DMS79 treated with DMSO at 0.1 percent for 48 hours (cell line): ENCODE data around the gene WLS.
"Not testable (repeated sequence)": the region's sequence is repeated elsewhere in the genome, so short reads cannot be mapped to it uniquely, and the experiment has no call there.

Source experiments
- DNase-seq: peaks from one replicate; lab custom pipeline; 2025; lab: John Stamatoyannopoulos, UW

The WLS gene

DNA sequence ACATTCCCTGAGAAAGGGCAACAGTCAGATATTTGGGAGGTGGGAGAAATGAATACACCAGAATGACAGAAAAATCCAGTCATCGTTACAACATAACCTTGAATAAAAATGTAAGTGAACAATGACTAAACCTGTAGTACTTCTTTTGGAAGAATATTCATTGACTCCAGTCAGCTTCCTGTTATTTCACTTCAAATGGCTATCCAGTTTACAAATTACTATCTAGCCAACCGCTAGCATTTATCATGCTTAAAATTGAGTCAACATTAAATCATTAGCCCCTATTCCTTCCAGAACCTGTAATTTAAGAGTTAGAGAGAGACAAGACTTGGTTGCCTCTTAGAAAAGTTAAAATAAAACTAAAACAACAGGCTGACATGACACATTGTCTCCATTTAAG is 33.6 kb downstream of the WLS start:
- no peak for DNase-seq

DNA sequence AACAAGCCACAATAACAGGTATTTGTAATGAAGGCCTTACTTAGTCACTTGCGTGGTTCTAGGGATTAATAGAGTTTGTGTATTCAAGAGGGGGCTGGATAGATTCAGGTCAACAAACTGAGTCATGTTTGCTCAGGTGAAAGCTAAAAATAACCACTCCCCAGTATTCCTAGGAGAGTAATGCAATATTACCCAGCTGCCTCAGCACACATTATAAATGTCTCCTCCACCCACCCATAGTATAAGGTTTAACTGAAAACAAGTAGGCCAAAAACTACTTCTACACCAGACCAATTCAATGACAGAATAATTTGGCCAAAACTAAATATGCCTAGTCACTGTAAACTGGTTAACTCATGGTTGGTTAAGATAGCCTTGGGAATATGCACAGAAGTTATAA is 34.4 kb downstream of the WLS start:
- no peak for DNase-seq

DNA sequence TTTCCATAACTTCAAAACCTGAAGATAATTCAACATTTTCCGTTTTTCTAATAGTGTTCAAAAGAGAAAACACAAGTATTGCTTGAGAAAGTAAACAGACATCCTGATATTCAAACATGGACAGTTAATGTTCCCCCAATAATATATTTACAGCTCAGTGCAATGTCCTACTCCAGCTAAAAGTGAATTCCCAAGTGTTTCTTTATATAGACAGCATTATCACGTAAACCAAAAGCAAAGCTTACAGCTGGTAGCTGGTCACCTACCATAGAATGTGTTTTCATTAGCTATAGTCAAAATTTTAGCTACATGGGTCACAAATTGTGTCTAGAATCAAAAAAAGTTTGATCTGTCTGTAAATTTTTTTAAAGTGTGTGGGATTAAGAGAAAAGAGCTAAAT is 34.9 kb downstream of the WLS start:
- no peak for DNase-seq

DNA sequence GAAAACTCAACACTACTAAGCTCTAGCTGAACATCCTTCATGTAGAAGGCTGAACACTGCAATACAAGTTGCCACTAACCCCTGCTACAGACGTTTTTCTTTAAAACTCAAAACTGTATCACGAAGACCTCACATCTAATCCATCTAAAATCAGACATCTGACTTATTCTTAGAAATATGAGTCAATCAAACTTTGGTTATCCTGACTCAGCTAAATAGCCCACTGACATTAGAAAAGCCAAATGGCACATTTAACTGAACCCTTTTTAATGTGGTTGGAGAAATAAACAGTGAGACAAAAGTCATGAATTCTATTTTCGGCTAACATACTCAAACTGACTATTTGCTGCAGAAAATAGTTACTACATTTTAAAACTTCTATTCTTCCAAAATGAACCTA is 35.6 kb downstream of the WLS start:
- no peak for DNase-seq

DNA sequence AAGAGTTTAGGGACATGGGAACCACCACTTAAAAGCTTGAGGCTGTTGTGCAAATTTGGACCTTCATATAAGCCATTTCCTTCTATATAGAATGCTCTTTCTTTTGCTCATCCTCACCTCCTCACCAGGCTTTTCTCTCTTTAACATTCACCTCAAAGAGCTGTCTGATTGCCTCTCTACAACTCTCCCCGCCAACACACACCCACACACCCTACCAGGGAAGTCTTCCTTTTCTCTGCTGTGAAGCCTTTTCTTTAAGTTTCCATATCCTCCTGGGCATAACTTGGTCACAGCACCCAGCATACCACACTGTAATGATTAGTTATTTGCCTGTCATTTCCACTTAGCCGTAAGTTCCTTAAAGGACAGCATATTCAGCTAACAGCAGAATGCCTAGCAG is 40.6 kb downstream of the WLS start:
- no peak for DNase-seq

DNA sequence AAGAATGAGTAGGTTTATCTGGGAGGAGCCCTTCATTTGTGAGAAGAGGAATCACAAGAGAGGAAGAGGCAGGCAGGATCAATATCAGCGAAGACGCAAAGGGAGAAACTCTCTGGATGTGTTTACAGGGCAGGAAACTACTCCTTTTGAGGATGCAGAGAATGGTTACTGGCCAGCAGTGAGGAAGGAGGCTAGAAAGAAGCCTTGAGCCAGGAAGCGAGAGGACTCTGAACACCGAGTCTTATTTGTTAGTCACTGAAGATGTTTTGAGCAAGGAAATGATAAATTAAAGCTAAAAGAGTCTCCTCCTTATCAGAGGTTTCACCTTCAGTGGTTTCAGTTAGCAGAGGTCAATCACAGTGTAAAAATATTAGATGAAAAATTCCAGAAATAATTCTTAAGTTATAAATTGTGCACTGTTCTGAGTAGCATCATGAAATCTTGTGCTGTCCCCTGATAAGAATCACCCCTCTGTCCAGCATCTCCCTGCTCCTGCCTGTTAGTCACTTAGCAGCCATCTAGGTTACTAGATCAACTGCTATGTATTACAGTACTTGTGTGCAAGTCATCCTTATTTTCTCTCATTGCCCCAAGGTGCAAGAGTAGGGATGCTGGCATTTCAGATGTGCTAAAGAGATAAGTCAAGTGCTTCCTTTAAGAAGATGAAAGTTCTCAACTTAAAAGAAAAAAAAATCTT is 43.5 kb downstream of the WLS start:
- DNase-seq, result no peak

DNA sequence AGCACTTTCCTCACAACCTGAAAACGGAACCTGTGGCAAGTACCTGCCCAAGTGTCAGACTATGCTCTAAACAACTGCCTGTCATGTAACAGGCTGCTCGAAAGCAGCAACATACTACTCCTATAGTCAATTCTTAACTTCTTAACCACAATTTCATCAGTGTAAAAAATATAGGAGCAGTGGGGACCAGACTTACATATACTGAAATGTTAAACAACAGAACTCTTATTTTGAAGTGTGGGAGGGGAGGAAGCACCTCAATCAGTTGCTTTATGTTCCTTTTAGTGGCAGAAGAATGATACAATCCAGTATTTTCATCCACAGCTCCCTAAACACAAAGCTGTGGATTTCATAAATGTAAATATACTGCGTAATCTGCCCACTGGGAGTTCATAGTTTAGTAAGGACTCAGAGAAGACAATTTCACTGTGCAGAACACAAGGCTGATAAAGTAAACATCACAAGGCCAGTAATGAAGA is 44.2 kb downstream of the WLS start:
- DNase-seq, result no peak

DNA sequence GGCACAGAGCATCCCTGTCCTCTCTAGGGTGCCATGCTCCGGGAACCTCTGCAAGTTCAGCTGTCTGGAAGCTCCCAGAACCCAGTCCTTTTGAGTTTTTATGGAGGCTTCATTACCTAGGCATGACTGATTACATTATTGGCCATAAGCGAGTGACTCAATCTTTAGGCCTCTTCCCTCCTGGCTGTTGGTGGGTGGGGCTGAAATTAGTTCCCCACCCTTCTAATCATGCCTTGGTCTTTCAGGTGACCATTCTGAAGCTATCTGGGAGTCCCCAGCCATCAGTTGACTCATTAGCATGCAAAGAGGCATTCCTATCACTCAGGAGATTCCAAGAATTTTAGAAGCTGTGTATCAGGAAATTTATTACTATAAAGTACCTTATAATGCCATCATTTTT is 46.6 kb downstream of the WLS start:
- DNase-seq, result no peak

DNA sequence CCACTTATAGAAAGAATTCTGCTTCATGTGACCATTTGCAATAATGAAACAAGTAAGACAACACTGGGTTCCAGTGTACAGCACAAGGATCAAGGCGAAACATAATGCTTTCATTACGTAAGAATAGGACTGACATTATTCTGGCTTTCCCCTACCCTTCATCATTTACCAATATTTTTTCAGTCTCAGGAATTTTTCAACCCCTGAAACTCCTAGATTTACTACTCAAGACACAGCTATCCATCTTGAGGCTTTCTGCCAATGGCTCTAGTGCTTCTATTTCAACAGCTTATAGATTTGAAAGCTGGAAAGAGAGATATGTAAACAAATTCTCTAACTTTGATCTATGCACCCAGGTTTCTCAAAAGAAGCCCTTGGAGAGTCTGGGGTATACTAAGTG is 48.4 kb downstream of the WLS start:
- DNase-seq, result no peak

DNA sequence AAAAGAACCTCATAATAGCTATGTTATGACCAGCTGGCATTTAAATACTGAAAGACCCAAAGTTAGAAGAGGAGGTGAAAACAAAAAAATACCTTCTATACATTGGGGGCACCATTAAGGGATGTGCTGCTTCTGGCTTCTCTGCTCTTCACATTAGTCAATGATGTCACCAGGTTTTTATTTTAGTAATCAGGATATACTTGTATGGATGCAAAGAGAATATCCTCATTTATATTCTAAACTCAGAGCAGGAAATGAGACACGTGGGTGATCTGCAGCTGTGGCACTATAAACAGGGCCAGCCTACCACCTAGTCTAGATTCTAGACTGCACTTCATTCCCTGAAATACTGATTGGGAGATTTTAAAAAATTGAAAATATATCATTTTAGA is 51.2 kb downstream of the WLS start:
- no peak for DNase-seq

DNA sequence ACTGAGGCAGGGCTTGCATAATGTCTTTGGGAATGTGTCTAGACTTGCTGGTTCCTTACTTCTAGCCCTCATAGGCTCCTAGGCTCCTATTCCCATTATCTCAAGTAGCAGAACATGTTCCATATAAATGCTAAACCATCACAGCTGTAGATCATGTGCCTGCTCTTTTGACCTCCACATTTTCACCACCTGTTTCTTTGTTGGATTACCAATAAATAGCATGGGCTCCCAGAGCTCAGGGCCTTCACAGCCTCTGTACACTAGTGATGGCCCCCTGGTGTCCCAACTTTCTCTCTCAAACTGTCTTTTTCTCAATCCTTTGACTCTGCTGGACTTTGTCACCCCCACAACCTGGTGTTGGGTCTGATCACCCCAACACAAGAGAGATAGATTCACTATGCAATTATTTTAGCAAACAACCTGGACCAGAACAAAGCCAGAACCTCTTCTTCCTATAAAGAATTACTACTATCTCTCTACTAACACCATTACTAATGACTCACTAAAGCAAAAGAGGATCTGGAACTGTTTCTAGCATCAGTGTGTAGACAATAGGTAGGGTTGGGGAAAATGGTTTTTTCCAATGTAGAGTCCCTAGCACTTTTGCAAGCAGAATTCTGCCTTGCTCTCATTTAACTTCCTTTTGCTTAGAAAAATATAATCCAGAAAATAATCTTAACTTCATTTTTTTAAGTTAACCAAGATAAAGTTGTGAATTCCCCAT is 51.7 kb downstream of the WLS start:
- DNase-seq, result no peak

DNA sequence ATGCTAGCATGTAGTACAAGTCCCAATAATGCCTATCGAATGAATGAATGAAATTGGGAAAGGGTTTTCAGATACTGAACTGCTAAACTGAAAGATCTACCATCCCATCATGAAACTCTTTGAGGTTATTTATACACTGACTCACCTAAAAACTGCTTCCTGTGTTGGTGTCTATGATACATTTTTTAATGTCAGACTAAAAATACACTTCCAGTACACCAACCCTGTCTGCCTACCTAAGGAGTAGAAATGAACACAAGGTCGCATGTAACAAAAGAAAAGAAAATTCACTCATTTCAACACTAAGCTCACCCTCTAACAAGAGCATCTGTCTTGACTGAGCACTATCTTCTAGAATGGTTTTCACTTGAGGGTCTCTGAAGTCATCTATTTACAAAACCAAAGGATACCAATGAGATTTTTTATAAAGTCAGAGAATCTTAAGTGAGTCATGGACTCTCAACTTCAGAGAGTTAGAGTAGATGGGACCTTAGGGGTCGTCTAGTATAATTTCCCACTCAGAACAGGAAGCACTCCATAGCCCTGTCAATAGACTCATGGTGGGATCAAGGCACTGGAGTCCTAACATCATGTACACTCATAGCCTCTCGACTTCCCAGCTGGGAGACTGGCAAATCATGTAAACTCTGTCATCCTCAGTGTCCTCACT is 53.4 kb downstream of the WLS start:
- no peak for DNase-seq

DNA sequence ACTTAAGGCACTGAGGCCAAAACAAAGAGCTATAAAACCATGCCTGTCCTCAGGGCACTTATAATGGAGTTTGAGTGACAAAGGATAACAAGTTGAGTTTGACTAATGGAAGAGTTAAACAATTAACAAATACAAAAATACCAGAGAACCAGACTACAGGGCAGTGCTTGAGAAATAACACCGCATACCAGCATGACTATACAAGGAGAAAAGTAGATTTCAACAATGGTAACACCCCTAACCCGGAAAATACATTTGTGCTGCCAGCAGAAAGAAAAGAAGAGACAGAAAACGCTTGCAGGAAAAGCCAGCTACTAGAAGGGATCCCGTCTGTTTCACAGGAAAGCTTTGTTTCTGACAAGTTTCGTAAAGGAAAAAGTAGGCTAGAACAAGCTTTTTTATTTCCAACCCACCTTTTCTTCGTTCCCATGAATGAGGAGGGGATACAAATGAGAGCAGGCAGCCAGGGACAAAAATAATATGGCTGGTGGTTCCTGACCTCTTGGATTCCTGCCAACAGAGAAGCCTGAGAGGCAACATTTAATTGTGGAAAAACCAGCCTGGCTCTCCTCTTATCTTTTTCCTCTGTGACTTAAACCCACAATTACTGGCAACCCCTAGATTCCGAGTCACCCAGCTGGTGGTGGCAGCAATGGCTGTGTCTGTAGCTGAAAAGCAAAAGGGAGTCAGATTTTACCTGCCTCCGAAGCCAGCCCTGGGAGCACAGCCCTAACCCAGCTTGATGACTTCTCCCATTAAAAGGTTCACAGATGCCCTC is 56.5 kb downstream of the WLS start:
- DNase-seq, result peak; percentile 25

DNA sequence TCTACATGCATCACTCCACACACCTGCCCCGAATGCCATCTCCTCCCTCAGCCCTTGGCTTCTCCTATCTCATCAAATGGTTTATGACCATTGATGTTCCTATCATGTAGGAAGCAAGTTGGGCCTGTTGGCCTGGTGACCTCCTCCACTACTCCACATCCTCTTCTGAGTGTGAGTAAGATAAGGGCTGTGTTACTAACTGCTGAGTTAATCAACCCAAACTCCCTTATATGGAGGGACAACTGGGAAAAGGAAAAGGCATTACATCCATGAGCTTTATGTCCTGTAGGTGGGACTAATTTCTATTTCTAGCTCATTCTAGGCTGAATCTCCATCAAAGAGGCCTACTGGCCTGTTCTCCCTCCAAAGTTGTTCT is 57.6 kb downstream of the WLS start:
- DNase-seq, result no peak

DNA sequence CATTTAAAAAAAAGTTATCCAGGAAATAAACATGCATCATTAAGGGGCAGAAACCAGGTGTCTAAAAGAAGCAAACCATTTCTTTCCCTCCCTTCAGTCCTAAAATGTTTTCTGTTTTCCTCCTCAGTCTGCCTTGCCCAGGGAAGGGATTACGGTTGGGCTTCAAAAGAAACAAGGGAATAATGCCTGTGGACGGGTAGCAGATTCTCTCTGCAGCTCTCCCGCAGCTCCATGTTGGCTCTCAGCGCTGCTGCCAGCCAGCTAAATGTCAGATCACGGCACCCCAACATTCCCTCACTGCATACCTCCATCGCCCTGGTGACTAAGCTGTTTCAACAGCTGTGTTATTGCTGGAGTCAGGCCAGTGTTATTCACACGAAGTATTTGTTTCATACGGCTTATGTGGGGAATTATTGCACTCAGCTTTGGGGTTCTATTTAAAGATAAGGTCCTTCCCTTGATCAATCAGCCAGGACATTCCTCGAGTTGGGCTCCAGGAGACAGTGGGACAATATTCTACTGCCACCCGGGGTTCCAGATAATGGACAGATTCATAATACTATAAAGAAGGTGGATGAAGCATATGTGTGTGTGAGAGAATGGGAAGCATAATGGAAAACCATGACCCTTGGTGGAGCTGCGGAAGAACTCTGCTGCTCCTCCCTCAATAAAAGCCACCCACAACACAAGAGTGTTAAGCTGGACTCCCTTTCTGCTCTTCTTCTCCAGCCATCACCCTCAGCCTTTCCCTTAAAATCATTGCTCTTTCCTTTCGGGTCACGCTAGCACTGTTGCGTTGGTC is 58.2 kb downstream of the WLS start:
- no peak for DNase-seq

DNA sequence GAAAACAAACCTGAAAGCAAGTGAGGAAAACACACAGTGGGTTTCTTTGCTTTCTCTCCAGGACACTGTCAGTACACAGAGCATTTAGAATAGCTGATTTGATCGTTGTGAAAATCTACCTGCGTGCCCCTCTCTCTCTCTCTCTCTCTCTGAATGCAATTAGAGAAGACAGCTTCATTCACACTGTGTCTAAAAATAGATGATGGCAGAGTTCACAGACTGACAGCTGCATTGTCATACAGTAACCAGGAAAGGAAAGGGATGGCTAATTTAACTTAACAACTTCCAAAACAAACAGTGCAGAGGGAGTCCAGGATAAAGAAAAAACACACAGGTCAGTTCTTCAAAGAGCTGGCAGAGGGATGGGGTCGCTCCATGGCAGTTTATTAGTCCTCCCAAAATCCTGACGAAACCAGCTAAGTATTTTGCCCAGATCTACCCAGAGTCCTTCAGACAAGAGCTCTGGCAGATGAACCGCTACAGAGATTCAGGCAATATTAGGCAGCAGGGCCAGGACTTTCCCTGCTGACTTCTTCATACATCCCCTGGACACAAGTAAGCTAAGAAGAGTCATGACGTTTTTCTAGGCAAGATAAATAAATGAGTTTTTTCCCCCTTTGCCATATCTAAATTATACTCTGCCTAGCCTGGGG is 58.9 kb downstream of the WLS start:
- DNase-seq, result no peak

DNA sequence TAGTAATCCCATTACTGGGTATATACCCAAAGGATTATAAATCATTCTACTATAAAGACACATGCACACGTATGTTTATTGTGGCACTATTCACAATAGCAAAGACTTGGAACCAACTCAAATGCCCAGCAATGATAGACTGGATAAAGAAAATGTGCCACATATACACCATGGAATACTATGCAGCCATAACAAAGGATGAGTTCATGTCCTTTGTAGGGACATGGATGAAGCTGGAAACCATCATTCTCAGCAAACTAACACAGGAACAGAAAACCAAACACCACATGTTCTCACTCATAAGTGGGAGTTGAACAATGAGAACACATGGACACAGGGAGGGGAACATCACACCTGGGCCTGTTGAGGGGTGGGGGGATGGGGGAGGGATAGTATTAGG is 60.5 kb downstream of the WLS start:
- DNase-seq, result not testable (repeated sequence)

DNA sequence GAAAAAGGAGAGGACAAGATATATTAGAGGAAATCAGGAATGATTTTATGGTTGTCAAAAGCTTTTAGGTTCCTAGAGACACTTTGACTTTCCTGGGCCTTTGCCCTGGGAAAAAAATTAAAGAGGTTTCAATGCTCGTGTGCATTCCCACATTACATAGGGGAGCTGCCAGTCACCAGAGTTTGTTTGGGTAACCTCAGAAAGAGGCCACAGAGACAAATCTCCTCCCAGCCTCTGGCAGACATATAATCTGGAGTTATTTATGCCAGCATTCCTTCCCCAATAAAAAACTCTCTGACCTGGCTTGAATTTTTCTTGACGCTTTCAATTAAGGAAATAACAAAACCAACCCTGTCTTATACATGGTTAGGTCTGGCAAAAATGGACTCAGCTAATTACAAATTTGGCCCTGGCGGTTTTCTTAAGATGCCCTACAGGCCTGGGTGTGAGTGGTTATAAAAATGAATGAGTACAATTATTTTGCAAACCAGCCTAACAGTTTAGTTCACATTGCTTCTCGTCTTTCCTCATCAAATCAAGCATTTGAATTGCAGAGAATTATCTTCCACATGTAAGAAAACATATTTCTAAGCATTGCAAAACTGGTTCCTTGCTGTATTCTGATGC is 63.7 kb downstream of the WLS start:
- no peak for DNase-seq

DNA sequence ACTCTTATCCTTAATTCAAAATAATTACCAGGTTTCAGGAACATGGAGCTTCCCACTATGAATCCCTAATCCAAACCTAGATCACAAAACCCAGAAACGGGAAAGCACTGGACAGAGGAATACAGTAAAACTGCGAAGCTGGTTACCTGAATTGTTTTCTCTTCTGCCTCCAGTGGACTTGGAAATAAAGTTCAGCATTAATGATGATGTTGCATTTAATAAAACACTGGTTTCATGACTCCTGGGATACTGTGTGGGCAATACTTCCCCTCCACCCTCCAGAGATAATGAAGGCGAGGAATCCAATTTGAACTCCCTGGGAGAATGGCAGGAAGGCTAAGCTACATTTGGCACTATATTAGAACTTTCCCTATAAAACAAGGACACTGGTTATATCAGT is 65.1 kb downstream of the WLS start:
- DNase-seq, result no peak

DNA sequence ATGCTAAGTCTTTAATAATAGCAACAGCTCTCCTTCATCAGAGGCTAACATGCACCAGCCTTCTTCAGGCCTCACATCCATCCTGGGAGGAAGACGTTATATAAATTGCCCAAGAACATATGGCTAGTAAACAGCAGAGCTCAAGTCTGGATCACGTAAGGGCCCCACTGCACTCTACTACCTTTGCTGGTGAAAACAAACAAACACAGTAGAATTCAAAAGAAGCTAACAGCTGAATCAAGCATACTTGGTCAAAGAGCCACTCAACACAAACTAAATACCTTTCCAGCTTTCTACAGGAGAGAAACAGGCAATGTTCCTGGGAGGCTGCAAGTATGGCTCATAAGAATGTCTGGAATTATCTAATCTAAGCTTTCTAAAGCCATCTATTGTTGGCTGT is 66.0 kb downstream of the WLS start:
- DNase-seq, result no peak

DNA sequence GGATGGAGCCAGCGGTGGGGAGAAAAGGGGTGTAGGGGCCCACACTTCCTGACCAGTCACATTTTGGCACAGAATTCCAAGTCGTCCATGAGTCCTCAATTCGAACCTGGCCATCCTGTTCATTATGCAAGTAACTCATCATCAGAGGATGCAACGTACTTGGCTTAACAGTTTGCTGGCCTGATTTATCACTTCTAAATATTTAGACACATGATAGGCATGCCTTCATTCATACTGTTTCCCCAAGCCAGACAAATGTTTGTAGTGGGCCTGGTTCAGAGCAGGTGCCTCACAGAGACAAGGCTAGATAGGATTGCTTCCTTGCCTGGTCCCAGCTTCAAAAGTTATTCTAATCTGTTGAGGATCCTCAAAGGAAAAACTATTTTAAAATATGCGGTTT is 66.7 kb downstream of the WLS start:
- DNase-seq, result no peak
